NCI-H1105 (cell line): ENCODE results near the gene HOXA1.

Experiments
- DNase-seq: peaks from one replicate; lab custom pipeline; 2025; lab: John Stamatoyannopoulos, UW

Gene HOXA1

DNA sequence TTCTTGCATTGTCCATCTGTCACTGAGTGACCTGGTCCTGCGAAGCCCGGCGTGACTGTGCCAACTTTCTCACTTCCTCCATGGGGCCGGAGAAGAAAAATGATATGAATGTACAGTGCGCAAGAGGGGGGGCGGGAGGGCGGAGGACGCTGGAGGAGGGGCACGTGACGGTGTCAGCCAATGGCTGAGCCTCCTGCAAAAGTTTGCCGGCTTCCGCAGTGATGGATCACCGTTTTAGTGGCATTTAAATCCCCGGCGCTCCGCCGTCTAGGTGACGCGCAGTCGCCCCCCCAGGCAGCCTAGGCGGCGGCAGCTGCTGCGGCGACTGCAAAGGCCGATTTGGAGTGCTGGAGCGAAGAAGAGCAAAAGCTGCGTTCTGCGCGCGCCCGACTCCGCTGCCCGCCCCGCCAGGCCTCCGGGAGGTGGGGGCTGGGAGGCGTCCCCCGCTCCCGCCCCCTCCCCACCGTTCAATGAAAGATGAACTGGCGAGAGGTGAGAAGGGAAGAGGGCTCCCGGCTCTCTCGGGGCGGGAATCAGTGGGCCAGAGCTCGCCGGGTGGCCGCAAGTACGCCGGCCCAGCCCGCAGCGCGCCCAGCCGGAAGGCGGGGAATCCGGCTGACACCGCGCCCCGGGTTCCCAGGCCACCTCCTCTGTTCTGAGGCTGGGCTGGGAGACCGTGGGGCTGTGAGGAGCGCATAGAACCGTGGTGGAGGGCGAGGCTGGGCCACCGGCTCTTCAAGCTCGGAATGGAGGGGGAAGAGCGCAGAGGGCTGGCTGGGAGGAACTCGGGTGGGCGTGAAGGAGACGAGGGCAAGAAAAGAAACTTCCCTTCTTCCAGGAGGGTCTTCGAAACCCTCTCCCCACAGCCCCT is at the start of gene HOXA1:
TSS of gene HOXA1 (minus strand) at position 104 of the 871 bp plus-strand sequence. CDS start at position 16, 88 bp downstream.
- peak; percentile 81 for DNase-seq

DNA sequence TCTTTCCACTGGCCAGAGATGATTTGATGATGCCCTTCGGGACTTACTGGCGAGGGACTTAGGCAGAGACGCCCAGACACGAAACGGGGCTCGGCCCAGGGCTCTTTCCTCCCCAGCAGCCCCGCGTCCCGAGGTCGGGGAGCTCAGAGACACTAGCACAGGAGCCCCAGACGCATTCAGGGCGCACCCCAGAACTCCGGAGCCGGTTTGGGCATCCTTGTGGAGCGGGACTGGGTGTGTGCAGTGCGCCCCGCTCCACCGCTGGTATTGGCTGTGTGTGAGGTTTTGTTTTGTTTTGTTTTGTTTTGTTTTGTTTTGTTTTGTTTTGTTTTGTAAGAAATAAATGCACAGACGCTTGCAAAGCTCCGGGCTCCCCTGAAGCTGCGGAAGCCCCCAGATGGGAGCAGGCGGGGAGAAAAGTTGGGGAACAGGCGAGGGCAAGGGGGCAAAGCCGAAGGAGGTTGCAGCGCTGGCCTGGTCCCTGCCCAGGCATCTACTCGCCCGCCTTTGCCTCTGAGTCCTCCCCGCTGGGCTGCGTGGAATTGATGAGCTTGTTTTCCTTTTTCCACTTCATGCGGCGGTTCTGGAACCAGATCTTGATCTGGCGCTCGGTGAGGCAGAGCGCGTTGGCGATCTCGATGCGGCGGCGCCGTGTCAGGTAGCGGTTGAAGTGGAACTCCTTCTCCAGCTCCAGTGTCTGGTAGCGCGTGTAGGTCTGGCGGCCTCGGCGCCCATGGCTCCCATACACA is 49.5 kb upstream of the HOXA1 start:
- DNase-seq = no peak

DNA sequence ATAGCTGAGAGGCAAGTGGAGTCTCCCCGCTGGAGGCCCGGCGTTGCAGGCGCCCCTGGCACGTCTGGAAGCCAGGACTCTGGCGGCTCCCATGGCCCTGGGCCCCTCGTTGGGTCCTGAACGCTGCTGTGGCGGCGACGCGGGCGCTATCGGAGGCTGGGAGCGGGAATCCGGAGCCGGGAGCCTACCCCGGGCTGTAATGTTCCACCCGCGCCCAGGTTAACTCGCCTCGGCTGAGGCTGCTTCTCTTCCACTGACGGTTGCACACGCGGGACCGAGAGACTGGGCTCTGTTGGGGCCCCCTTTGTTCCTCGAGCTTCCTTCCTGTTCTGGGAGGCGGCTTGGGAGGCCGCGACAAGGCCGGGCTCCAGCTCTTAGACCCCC is 49.0 kb upstream of the HOXA1 start:
- DNase-seq = no peak

DNA sequence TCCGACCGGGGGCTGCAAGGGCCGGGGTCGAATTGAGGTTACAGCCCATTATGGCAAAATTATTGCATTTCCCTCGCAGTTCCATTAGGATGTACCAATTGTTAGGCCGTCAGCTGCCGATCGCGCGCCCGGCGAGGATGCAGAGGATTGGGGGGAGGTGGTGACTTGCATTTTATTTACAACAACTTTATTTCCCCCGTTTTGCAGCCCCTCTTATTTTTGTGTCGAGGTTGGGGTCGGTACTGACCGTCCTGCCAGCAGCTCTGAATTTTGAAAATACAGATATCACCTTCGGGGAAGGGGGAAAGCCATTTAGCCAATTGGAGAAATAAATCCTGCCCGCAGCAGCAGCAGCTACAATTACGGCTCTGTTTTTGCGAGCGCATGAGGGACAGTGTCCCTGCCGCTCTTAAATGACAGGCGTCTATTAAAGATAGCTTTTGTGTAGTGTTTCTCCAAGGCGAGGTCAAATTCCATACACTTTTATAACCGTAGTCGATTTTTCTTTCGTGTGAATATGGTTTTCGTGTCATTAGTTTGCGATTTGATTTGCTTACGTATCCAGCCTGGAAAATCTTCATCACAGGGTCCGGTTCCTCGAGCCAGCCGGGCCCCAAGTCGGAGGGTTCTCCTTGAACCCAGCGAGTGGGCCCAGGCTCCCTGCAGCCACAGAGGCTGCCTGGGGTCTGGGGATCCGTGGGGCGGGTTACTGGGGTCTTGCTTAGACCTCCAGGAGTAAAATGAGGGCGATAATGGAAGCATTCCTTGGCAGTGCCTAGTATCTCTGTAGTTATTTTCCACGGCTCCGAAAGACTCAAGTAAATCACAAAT is 48.4 kb upstream of the HOXA1 start:
- no peak for DNase-seq

DNA sequence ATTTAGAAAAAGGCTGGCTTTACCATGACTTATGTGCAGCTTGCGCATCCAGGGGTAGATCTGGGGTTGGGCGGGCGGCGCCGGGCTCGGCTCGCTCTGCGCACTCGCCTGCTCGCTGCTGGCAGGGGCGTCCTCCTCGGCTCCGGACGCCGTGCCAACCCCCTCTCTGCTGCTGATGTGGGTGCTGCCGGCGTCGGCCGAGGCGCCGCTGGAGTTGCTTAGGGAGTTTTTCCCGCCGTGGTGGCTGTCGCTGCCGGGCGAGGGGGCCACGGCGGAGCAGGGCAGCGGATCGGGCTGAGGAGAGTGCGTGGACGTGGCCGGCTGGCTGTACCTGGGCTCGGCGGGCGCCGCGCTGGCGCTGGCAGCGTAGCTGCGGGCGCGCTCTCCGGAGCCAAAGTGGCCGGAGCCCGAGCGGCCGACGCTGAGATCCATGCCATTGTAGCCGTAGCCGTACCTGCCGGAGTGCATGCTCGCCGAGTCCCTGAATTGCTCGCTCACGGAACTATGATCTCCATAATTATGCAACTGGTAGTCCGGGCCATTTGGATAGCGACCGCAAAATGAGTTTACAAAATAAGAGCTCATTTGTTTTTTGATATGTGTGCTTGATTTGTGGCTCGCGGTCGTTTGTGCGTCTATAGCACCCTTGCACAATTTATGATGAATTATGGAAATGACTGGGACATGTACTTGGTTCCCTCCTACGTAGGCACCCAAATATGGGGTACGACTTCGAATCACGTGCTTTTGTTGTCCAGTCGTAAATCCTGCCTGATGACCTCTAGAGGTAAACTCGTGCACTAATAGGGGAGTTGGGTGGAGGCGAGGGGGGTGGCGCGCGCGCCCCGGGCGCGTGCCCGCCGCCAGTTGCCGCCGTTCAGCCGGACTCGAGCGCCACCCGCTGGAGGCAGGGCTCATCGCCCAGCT is 47.5 kb upstream of the HOXA1 start, which contains the start of gene HOXA5:
TSS of gene HOXA5 (minus strand) at position 659 of the 927 bp plus-strand sequence. CDS start at position 585, 74 bp downstream.
- DNase-seq = peak; percentile 68

DNA sequence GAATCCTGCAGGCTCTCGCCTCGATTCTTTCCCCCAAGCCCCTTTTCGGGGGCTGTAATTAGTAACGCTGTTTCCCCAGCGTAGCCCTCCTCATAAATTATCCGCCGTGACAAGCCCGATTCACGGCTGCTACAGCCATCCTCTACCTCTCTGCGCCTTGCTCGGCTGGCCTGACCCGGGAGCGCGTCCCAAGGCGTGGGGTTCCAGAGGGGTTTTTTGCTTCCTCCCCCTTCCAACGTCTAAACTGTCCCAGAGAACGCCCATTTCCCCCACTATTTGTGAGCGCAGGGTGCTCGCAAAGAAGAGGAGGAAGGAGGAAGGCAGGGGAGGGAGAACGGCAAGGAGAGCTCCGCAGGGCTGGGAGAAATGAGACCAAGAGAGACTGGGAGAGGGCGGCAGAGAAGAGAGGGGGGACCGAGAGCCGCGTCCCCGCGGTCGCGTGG is 46.8 kb upstream of the HOXA1 start:
- no peak for DNase-seq

DNA sequence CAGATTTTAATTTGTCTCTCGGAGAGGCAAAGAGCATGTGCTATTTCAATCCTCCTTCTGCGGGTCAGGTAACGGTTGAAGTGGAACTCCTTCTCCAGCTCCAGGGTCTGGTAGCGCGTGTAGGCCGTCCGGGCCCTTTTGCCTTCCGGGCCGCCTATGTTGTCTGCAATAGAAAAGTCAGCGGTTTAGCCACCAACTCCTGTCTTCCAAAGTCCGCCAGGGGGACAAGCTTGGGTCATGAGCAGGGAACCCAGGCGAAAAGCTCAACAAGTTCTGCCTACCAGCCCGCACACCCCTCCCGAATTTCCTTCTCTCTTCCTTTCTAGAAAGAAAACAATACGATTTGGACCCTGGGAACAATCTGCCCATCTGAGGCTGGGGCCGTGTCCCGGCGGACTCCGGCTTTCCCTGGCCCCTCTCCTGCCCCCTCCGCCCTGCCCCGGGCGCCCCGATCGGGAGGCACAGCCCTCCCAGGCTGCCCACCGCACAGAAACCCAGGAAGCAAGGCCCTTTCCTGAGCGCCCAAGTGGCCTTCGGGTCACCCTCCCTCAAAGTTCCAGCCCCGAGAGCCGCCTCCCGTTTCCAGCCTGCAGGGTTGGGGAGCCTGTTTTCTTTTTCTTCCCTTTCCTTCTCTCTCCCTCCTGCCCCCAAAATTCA is 46.3 kb upstream of the HOXA1 start:
- DNase-seq = no peak

DNA sequence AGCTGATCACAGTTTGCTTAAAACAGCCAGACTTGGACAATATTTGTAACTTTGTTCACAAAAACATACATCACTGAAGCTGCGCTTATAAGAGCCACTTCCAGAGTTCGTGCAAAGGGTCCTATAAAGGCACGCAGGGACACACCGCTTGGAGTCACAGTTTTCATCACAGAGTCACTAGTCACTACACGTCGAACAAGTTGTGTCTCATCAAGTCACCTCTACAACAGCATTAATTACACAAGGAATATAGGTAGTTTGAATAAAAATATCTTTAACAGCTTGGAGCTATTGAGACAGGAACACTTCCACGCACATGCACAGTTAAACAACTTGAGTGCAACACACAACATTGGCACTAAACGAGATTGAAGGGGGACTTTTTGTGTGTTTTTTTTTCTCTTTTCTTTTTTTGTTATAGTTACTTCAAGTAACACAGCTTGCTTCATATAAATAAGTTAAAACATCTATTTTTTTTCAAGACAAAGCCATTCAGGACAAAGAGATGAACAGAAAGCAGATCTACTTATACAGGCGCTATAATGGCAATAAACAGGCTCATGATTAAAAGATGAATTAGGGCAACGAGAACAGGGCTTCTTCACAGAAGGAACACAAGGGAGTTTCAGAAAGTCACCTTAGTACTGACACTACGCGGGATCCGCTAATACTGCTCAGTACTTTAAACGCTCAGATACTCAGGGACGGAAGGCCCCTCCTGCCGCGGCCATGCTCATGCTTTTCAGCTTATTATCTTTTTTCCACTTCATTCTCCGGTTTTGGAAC is 45.5 kb upstream of the HOXA1 start:
- DNase-seq = no peak

DNA sequence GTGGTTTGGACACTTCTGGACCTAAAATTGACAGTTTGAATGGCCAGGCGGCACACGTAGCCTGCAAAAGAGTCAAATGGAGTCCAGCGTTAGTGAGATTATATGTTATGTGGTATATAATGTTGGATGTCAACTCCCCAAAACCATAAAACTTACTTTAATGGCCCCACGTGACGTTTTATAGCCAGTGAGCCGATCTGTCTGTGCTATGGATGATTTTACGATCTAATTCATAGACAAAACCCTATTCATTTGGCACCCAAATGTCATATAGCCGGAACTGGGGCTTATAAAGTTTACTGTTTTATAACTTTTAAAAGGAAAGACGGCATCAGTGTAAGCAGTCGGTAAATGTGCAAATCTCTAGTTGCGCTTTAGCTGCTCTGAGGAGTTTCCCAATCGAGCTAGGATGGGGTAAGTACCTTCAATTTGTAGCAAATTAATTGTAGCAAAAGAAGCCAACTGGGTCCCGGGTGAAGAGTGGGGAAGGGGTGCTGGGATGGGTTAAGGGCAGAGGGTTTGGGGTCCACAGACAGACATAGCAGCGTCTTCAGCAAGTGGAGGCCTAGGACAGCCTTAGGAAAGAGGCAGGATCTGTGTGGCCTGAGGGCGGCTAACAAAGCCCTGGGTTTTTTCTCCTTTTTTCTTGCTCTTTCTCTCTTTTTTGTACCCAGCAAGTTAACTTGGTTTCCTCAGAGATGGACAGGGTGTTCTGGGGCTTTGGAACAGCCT is 44.5 kb upstream of the HOXA1 start:
- no peak for DNase-seq

DNA sequence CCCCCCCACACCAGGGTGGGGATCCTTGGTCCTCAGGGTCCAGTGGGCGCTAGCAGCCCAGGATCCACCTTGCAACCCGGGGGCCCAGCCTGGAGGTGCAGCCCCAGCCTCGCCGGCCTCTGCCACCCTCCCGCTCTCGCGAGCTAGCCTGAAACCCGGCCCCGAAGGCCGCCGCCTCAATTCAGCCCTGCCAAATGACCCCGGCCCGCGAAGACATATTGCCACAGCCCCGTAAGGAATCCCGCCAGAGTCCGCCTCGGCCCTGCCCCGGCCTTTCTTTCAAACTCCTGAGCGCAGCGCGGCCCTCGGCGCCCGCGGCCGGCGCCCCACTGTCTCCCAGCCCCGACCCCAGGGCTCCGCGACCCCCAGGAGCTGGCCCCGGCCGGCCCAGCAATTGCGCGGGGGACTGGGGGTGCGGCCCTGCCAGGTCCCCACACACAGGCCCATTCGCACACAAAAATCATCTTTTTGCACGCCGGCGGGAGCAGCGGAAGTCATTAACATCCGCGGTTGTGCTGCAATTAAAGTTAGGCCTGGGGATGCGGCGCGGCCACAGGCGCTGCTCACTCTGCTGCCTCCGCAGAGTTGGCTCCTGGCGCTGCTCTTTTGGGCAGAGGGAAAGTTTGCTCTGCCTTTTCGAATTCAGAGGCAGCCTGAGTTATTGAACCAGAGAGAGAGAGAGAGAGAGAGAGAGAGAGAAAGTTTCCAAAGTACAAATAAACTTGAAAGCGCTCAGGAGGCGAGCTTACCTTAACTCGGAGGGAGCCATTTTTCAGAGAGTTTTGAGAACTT is 43.7 kb upstream of the HOXA1 start:
- DNase-seq = no peak

DNA sequence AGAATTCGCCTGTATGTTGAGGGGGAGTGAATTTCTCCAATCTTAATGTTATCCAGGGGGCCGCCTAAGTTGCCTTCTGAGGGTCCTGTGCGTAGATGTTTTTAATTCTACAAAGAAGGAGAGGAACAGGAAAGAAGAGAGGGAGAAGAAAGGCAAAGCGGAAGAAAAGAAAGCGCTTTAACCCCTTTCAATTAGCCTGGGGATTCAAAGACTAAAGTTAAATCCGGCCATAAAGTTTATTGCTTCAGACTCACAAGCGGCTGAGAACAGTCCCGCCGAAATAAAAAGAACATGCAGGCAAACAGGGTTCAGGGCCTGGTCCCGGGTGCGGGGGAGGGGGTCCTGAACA is 43.2 kb upstream of the HOXA1 start:
- no peak for DNase-seq

DNA sequence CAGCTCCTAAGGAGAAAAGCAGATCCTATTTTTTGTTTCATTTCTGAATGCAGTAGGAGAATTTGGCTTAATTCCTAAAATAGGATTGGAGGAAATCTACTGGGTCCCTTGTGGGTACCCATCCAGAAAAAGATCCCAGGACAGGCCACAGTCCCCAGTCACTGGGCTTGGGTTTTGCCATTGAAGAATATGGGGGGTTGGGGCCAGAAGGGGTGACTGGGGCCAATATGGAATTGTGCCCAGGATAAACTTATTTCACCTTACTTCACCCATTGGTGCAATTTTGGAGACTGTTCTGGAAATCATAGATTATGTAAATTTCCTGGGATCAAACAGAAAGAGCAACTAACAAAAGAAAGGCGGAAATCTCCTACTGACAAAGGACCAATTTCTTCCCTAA is 42.7 kb upstream of the HOXA1 start:
- no peak for DNase-seq

DNA sequence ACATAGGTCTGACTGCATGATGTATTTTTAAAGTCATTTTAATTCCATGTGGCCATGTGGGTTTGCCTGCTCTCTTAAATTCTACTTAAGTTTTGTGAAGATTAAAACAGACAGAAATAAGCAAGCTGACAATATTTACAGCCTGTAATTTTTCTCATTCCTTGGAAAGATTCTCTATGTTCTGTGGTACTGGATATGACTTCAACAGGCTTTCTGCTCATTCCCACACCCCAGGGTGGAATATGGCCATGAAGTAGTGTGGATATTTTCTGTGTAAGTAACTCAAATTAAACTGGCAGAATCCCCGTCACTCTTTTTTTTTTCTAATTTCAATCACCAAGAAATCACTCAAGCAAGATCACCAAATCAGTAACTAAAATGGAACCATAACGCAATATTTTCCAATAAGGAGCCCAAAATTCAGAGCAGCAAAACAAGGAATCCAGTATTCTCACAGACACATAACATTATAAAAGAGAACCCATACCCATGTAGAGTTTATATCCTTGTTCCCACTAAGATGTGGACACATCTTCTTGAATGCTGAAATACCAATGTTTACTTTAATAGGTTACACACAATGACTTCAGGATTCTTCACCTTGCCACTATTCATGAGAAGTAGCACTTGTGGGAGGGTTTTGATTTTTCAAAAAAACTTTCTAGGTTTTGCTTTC is 42.0 kb upstream of the HOXA1 start:
- no peak for DNase-seq

DNA sequence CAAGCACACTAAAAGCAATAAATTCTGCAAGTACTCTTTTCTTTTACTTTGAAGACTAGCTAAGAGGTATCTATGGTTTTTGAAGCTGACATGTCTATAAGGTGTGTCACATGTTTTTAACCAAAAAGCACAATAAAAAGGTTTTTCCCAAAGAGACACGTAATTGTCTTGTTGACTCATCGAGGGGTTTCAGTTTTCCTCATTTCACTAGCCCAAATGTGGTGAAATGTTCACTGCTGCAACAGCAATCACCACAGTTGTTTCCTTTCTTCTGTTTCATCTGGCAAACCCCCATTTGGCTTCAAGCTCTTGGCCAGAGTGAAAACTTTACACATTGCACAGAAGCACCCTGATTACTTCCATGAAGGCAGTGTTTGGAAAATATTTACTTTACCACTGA is 38.6 kb upstream of the HOXA1 start:
- no peak for DNase-seq

DNA sequence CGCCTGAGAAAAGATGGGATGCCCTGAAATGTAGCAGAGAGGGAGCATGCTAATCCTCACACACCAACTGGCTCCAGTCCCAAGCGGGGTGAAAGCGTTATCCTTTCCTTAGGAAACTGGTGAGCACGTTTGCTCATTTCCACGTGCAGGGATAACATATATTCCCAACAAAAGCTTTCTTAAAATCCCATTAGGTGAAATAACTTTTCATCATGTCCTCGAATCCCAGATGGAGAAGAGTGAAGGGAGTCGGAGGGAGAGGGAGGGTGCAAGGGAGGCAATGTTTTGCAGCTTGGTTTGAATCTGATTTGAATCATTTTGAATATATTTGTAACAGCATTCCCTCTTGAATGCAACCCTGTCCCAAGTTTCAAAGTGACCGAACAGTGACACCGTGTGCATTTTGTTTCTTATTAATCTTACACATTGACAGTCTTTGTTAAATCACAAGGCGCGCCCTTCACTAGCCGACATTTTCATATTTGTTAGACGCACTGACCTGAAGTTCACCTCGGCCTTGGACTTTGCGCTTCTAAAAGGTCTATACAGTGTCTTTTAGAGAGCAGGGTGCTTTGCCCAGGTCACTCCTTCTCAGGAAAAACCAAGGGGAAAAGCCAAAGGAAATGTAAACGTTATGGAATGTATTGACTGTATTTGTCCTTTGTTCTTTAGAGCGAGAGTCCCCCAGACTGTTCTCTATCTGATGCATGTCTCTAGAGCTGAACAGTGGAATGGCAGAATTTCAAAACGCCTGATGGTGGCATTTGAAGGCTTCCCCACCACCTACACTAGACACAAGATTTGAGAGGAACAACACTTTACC is 37.8 kb upstream of the HOXA1 start:
- no peak for DNase-seq

DNA sequence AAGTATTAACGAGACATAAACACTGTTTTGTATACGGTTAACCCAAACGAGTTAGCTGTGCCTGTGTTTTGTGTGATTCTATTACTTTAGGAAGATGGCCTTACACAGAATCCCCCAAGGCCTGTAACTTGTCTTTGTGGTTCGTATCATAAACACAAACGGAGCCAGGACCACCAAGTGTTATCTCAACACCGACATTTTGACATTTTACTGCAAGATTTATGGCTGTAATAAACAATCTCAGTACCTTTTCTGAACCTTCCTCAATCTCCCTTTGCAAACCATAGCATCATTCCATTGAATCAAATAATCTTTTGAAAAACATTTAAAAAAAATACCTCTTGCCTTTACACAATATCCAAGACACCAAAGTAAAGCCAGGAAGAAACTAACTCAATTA is 37.2 kb upstream of the HOXA1 start:
- DNase-seq = no peak

DNA sequence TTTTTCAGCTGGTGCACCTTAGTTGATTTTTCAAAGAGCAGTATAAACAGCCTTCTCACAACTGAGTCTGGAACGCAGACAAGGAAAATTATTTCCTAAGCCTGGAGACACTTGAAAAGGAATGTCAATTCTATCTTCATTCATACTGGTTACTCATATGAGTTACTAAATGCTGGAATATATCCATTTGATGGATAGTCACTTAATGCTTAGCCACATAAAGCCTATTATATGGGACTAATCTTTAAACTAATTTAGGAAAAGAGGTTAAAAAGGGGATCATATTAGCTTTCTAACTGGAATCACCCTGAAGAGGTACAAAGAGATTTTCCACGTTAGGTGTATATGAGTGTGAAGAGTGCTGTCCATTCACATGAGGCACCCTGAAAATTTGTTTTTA is 36.4 kb upstream of the HOXA1 start:
- DNase-seq = no peak
